ENCODE results near the gene SHISA7. TPM values are rescaled to one million over a fixed set of nuclear protein-coding genes. Genes with fewer than 3 reads are reported as not detected.

SHISA7 gene
- total and polyA plus RNA-seq, 2 of the 4 experiments (the other 2 are of a cell fraction), result not detected

- Histone ChIP-seq H4K91ac (ENCODE audit: insufficient read depth, low read depth, low read length) (no peak overlapping the region), H3K56ac (ENCODE audit: extremely low read depth, insufficient read depth, low read length) (no peak overlapping the region), H3K4ac (ENCODE audit: low read depth, low read length) (no peak overlapping the region), H3K36me3 (ENCODE audit: control insufficient read depth, insufficient read depth, low read length) (peaks cover 48% of the 10 kb centered on the region), H2BK120ac (ENCODE audit: low read depth, low read length) (no peak overlapping the region), H3K18ac (ENCODE audit: low read depth, low read length) (no peak overlapping the region), H2AK5ac (ENCODE audit: low read depth, low read length) (peak overlapping the region; percentile 4; the same call in 1 of the 2 replicates), H4K5ac (ENCODE audit: low read depth, low read length) (no peak overlapping the region), H3K4me1 (ENCODE audit: control insufficient read depth, insufficient read depth, low read length) (peaks cover 41% of the 10 kb centered on the region), H2BK5ac (ENCODE audit: low read depth, low read length, poor library complexity, severe bottlenecking) (no peak overlapping the region), H3K27me3 (ENCODE audit: control insufficient read depth, insufficient read depth, low read length) (no peaks in the 10 kb centered on the region), H2AFZ (replicated peaks; ENCODE audit: low read length, poor library complexity) (no peak overlapping the region), H3K79me1 (ENCODE audit: low read depth in 1 of 2, low read length in 2 of 2) (peaks cover 21 to 66% of the 10 kb centered on the region in 2 experiments), H3K9ac (ENCODE audit: low read depth, low read length) (no peak overlapping the region; the same call in 1 of the 2 replicates), H2AK9ac (replicated peaks; ENCODE audit: low read depth, low read length, poor library complexity) (peak overlapping the region; percentile 63), H3K23ac (ENCODE audit: low read depth, low read length) (peak overlapping the region; percentile 18; the same call in 1 of the 2 replicates), H3K9me1 (ENCODE audit: insufficient read depth, low read length) (peaks cover 31% of the 10 kb centered on the region), H2BK20ac (ENCODE audit: low read depth, low read length) (no peak overlapping the region), H3K27ac (ENCODE audit: insufficient read depth, low read length) (no peak overlapping the region), H3K9me3 (ENCODE audit: control insufficient read depth, insufficient read depth, low read length) (no peaks in the 10 kb centered on the region), H2BK15ac (ENCODE audit: low read depth, low read length) (no peak overlapping the region), H4K20me1 (ENCODE audit: insufficient read depth, low read length) (peaks cover 75% of the 10 kb centered on the region), H4K8ac (ENCODE audit: low read depth in 2 of 2, low read length in 2 of 2) (peak overlapping the region in 1 of 2 experiments; percentile 13; a peak in 1 of 4 replicates), H3K4me2 (ENCODE audit: low read depth, low read length) (no peak overlapping the region; the same call in 1 of the 2 replicates), H3K4me3 (ENCODE audit: insufficient read depth, low read depth, low read length) (no peak overlapping the region), H3K14ac (replicated peaks; ENCODE audit: low read depth, low read length) (no peak overlapping the region)
- POLR2A ChIA-PET (ENCODE audit: unreplicated experiment), result interaction anchor here (1.3 kb wide), 1 partner anchor 17 kb away, joined by 3 read pairs; no protein-coding TSS in a partner anchor
- in situ Hi-C loops (cut with MboI; ENCODE audit: low sequenced_read_pairs), result loop anchor here (10.0 kb wide), 1 partner anchor 95 kb away; no protein-coding TSS in a partner anchor
- no TSS peak for BruUV-seq (replicated peaks)
- no peak for DNase-seq
- CTCF ChIA-PET, result no interaction called here
- intact Hi-C loops (cut with micrococcal nuclease), result loop anchor here (5.0 kb wide), 2 partner anchors 87 to 107 kb away; partner anchors contain the start of genes BRSK1 and HSPBP1
- WGBS, 2 experiments (ENCODE audit: extremely low coverage in 2 of 2, insufficient read length in 1 of 2), result 93% methylated on average over 9 of the region's 21 CpGs; no CpG with 5 or more reads in 1 of the 2 experiments
- dilution Hi-C loops (cut with HindIII; ENCODE audit: low sequenced_read_pairs, unreplicated experiment), result no loop called here
- TF ChIP-seq CEBPB (IDR thresholded peaks at IDR 0.05; ENCODE audit: low read depth, low read length), result no peak
- TF ChIP-seq CHD1 (IDR thresholded peaks at IDR 0.05; ENCODE audit: low read depth, low read length), result no peak
- TF ChIP-seq POLR2A (IDR thresholded peaks at IDR 0.05; ENCODE audit: low read depth, low read length), result no peak
- no peak for TF ChIP-seq FOS (IDR thresholded peaks at IDR 0.05; ENCODE audit: low read depth, low read length)
- TF ChIP-seq RCOR1 (IDR thresholded peaks at IDR 0.05; ENCODE audit: insufficient replicate concordance, low read length), result no peak
- no peak for ATAC-seq (ENCODE audit: low read depth)
These were observed 53.4 kb downstream of the SHISA7 start for GRCh38 chr19:55389386-55390317.

Data from IMR-90 (cell line).